Fibroblast of pulmonary artery (primary cell): ENCODE results near the gene PPP1R14D.

Experiments used
- DNase-seq: peaks from one replicate; pipeline ENCODE4 v3.0.0-alpha.2; 2010; ENCODE audit warnings: low read depth
- H3K4me3 ChIP-seq: replicated peaks from 2 replicates; pipeline ENCODE4 v1.5.1; 2011; ENCODE audit warnings: low read depth, mild to moderate bottlenecking, control low read depth, low read length, moderate library complexity
- TF ChIP-seq, protein P1 (sequence below): IDR thresholded peaks from 2 replicates; pipeline ENCODE4 v1.5.1; 2011; ENCODE audit warnings: mild to moderate bottlenecking, control low read depth, low read length, inconsistent platforms; ENCODE audit errors: missing control alignments

The PPP1R14D gene

DNA sequence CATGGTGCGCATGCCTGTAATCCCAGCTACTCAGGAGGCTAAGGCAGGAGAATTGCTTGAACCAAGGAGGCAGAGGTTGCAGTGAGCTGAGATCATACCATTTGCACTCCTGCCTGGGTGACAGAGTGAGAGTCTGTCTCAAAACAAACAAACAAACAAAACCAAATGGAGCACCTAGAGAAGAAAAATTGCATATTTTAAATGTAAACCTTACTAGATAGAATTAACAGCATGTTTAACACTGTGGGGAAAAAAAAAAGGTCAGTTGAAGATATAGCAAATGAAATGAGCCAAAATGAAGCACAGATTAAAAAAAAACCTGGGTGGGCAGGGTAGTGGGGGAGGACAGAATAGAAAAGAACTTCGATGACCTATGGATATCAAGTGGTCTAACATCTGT is 7.3 kb downstream of the PPP1R14D start:
- DNase-seq = no peak
- no peak overlapping the region for H3K4me3 ChIP-seq
- TF ChIP-seq, protein P1, sequence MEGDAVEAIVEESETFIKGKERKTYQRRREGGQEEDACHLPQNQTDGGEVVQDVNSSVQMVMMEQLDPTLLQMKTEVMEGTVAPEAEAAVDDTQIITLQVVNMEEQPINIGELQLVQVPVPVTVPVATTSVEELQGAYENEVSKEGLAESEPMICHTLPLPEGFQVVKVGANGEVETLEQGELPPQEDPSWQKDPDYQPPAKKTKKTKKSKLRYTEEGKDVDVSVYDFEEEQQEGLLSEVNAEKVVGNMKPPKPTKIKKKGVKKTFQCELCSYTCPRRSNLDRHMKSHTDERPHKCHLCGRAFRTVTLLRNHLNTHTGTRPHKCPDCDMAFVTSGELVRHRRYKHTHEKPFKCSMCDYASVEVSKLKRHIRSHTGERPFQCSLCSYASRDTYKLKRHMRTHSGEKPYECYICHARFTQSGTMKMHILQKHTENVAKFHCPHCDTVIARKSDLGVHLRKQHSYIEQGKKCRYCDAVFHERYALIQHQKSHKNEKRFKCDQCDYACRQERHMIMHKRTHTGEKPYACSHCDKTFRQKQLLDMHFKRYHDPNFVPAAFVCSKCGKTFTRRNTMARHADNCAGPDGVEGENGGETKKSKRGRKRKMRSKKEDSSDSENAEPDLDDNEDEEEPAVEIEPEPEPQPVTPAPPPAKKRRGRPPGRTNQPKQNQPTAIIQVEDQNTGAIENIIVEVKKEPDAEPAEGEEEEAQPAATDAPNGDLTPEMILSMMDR = no peak

DNA sequence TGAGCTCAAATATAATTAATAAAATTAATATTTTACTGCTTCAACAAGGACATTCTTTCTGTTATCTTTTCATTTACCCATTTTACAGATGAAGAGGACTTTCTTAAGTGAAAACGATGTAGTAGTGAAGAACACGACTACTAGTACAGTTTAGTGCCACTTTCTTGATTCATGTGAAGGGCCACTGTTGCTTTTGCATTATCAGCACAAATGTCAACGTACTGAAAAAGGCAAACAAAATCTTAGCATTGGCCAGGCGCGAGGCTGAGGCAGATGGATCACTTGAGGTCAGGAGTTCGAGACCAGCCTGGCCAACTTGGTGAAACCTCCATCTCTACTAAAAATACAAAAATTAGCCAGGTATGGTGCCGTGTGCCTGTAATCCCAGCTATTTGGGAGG is 9.5 kb downstream of the PPP1R14D start:
- no peak overlapping the region for H3K4me3 ChIP-seq
- TF ChIP-seq, protein P1 = no peak
- DNase-seq = no peak

DNA sequence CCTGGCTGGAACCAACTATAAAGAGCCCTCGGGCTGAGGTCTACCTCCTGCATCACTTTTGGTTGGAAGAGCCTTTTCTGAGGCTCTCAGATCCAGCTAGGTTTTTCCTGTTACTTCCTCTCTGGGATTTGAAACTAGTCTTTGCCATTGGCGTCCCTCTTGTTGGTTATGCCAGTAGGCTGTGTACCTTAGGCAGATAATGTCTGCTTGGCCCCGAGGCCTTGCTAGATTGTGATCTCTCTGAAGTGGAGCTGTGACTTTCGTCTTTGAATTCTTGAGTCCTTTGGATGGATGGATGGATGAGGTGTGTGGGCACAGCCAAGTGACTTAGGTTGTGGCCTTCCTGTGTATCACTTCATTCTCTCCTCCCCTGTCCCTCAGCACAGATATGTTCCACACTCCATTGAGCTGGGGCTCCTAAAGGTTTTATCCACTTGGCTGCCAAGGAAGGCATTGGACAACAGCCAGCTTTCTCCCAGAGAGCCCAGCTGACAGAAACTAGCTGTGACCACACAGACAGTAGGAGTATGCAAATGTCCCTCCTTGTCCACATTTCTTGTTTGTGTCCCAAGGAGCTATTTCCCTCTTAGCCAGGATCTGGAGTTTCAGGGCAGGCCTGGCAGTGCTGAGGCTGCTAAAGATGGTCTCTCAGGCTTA is 13.3 kb downstream of the PPP1R14D start:
- H3K4me3 ChIP-seq = no peak overlapping the region
- peak; percentile 78 for DNase-seq
- TF ChIP-seq, protein P1 = no peak

DNA sequence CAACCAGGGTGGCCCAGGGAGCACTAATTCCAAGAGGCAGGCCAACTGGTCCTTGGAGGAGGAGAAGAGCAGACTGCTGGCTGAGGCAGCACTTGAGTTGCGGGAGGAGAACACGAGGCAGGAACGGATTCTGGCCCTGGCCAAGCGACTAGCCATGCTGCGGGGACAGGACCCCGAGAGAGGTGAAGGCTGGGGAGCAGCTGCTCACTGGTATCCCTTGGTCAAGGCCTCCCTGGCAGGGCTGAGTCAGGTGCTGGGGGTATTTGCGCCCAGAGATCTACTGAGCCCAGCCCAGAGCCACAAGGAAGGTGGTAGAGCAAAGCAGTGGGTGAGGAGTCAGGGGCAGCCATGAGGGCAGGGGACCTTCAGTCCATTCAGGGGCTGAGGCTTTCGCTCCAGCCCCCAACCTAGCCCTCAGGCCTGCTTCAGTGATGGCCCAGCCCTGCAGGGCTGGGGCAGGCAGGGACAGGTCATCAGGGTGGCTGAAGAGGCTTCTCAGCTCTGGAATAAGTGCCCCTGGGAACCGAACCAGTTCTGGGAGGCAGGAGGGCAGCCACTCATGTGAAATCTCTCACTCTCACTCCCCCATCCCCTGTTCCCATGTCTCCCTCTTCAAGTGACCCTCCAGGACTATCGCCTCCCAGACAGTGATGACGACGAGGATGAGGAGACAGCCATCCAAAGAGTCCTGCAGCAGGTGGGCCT is 15.6 kb downstream of the PPP1R14D start:
- no peak overlapping the region for H3K4me3 ChIP-seq
- no peak for DNase-seq
- TF ChIP-seq, protein P1 = no peak

DNA sequence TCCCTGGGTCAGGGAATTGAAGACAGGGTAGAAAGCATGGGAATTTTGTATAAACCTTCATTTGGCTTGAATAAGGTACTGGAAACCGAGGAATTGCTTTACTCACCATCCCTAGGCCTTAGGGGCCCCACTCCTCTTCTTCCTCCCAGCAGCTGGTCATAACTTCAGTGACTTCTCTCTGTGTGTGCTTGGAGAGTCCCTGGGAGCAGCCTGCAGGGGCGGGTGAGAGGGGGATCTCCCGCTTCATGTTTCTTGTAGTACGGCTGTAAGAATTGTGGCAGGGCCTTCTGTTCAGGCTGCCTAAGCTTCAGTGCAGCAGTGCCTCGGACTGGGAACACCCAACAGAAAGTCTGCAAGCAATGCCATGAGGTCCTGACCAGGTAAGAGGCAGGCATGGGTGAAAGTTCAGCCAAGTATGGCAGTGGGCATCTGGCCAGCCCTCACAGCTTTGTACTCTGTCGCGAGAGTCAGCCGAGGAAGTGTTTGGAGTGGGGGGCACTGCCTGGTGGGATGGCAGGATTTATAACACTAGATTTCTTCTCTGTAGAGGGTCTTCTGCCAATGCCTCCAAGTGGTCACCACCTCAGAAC is 19.6 kb downstream of the PPP1R14D start:
- TF ChIP-seq, protein P1 = no peak
- no peak for DNase-seq
- no peak overlapping the region for H3K4me3 ChIP-seq

DNA sequence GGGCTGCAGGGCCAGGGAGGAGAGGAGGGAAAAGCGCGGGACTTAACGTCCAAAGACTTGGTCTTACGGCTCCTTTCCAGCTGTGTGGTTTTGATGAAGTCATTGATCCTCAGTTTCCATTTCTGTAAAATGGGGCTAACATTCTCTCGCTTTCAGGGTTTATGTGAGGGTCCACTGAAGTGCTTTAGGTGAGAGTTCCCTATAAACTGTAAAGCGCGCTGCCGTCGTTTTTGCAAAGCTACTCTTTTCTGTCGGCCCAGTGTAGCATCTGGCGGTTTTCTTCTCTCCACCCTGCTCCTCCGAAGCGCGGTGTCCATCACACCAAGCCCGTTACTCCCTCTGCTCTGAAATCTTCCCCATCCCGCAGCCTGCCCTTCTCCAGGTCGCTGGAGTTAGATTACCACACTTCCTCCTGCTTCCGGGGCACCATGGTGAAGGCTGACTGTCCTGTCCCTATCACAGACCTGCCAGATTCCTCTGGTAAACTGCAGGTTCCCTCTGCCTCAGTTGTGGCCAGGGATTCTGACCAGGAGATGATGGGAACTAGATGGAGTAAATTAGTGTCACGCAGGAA is 20.5 kb downstream of the PPP1R14D start:
- DNase-seq = no peak
- peak overlapping the region; percentile 74 for H3K4me3 ChIP-seq
- TF ChIP-seq, protein P1 = no peak
